Measurements from ENCODE around the gene OBP2A. TPM values are rescaled to one million over a fixed set of nuclear protein-coding genes. Genes with fewer than 3 reads are reported as not detected.

OBP2A gene
- total RNA-seq, 1 donor from 2014 or later: not detected

DNA sequence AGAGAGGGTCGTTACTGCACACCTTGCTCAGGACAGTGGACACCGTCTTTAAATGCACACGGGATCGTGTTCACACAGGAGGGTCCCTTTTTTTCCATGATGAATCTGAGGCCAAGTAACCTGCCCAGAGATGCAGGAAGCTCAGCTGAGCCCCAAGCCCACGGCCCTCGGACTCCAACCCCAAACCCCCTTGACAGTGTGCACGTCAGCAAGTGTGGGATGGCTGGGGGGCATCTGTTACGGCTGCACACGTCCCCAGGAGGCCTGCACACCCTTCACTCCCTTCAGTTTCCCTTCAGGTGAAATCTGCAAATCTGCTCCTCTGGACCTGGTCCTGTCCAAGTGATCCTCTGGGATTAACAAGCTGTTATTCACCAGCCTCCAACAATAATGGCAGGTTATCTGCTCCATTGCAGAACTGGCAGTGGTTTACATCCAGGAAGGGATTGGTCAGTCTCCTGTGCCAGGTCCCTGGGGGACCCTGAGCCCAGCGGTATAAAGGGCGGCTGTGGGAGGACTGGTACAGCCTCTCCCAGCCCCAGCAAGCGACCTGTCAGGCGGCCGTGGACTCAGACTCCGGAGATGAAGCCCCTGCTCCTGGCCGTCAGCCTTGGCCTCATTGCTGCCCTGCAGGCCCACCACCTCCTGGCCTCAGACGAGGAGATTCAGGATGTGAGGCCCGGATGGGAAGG is 24.9 kb upstream of the OBP2A start, which contains the start of gene LCN1:
Gene LCN1 (plus strand): TSS at position 525 of the 692 bp plus-strand sequence. CDS start 58 bp downstream, at position 583.
- Mint-ChIP-seq H3K9me3 (no peaks in the 10 kb centered on the region), H3K4me3 (no peak within 1 kb of the TSS), H3K36me3 (ENCODE audit: low read depth) (no peaks in the 10 kb centered on the region), H3K27me3 (ENCODE audit: low read depth) (no peaks in the 10 kb centered on the region), H3K4me1 (peaks cover 17% of the 10 kb centered on the region), H3K27ac (ENCODE audit: unreplicated experiment) (no peak within 1 kb of the TSS)
- no peak for DNase-seq (ENCODE audit: low read depth, low spot score)
- TF ChIP-seq, protein P1, sequence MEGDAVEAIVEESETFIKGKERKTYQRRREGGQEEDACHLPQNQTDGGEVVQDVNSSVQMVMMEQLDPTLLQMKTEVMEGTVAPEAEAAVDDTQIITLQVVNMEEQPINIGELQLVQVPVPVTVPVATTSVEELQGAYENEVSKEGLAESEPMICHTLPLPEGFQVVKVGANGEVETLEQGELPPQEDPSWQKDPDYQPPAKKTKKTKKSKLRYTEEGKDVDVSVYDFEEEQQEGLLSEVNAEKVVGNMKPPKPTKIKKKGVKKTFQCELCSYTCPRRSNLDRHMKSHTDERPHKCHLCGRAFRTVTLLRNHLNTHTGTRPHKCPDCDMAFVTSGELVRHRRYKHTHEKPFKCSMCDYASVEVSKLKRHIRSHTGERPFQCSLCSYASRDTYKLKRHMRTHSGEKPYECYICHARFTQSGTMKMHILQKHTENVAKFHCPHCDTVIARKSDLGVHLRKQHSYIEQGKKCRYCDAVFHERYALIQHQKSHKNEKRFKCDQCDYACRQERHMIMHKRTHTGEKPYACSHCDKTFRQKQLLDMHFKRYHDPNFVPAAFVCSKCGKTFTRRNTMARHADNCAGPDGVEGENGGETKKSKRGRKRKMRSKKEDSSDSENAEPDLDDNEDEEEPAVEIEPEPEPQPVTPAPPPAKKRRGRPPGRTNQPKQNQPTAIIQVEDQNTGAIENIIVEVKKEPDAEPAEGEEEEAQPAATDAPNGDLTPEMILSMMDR (conservative IDR thresholded peaks at IDR 0.05): no peak

- no peak overlapping the region for H3K27ac Mint-ChIP-seq (ENCODE audit: unreplicated experiment)
- TF ChIP-seq, protein P1 (conservative IDR thresholded peaks at IDR 0.05): no peak
- H3K4me3 Mint-ChIP-seq: no peak overlapping the region
- no peaks in the 10 kb centered on the region for H3K27me3 Mint-ChIP-seq (ENCODE audit: low read depth)
- no peak for DNase-seq (ENCODE audit: low read depth, low spot score)
- peaks cover 14% of the 10 kb centered on the region for H3K4me1 Mint-ChIP-seq
- no peaks in the 10 kb centered on the region for H3K36me3 Mint-ChIP-seq (ENCODE audit: low read depth)
- H3K9me3 Mint-ChIP-seq: no peaks in the 10 kb centered on the region
These were observed 24.3 kb upstream of the OBP2A start for GRCh38 chr9:135521608-135522095.

DNA sequence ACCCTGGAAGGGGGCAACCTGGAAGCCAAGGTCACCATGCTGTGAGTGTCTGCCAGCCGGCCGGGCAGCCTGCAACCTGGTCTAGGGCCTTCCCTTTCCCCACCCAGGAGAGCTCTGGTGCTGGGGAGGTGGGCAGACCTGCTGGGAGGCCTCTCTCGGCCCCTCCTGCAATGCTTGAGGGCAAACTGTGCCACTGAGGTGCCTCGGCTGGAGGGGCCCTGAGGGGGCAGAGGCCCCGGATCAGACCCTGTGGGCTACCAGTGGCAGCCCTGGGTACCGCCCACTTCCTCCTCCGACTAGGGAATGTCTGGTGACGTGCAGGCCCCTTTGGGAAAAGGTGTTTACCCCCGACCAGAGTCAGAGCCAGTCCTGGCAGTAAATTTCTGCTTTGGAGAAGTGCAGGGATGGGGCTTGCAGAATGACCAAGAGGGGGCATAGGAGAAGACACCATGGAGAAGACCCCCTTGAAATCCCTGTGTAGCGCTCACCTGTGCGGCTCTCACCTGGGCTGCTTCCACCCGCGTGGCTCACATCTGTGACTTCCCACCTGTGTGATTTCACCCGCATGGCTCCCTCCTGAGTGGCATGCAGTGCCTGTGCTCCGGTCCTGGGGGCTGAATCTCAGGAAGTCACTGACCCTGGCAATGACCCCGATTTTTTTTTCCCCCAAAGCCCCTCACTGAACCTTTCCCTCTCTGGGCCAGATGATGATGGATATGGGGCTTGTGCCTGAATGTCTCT is 23.6 kb upstream of the OBP2A start:
- Mint-ChIP-seq H3K4me1 (peaks cover 14% of the 10 kb centered on the region), H3K4me3 (no peak overlapping the region), H3K9me3 (no peaks in the 10 kb centered on the region), H3K27me3 (ENCODE audit: low read depth) (no peaks in the 10 kb centered on the region), H3K36me3 (ENCODE audit: low read depth) (no peaks in the 10 kb centered on the region), H3K27ac (ENCODE audit: unreplicated experiment) (peak overlapping the region; percentile 78)
- TF ChIP-seq, protein P1 (conservative IDR thresholded peaks at IDR 0.05): no peak
- no peak for DNase-seq (ENCODE audit: low read depth, low spot score)

GRCh38 chr9:135522931-135523330 is 23.0 kb upstream of the OBP2A start:
- peaks cover 11% of the 10 kb centered on the region for H3K4me1 Mint-ChIP-seq
- no peaks in the 10 kb centered on the region for H3K27me3 Mint-ChIP-seq (ENCODE audit: low read depth)
- no peaks in the 10 kb centered on the region for H3K9me3 Mint-ChIP-seq
- TF ChIP-seq, protein P1 (conservative IDR thresholded peaks at IDR 0.05): no peak
- no peak overlapping the region for H3K27ac Mint-ChIP-seq (ENCODE audit: unreplicated experiment)
- no peaks in the 10 kb centered on the region for H3K36me3 Mint-ChIP-seq (ENCODE audit: low read depth)
- no peak for DNase-seq (ENCODE audit: low read depth, low spot score)
- no peak overlapping the region for H3K4me3 Mint-ChIP-seq

DNA sequence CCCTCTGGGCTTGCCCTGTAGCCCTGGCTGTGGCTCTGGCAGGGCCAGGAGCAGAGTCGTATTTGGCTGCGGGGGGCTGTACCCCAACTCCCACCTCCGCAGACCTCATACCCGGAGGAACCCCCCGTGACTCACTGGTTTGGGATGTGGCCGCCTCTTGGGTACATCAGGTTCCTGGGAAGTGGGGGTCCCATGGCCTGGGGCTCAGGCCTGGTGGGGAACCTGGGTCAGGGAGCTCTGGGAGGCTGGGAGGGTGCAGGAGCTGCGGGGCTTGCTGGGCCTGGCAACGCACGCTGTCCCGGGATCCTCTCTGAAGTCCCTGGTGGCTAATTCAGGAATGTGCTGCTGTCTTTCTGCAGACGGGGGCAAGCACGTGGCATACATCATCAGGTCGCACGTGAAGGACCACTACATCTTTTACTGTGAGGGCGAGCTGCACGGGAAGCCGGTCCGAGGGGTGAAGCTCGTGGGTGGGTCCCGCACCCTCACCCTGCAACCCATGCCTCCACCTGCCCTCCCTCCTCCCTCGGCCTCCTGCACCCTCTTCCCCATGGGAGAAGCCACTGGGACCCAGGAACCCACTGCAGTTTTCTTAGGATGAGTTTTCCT is 22.3 kb upstream of the OBP2A start:
- no peak for DNase-seq (ENCODE audit: low read depth, low spot score)
- H3K9me3 Mint-ChIP-seq: no peaks in the 10 kb centered on the region
- no peak overlapping the region for H3K27ac Mint-ChIP-seq (ENCODE audit: unreplicated experiment)
- H3K27me3 Mint-ChIP-seq (ENCODE audit: low read depth): no peaks in the 10 kb centered on the region
- peaks cover 4% of the 10 kb centered on the region for H3K4me1 Mint-ChIP-seq
- TF ChIP-seq, protein P1 (conservative IDR thresholded peaks at IDR 0.05): no peak
- H3K36me3 Mint-ChIP-seq (ENCODE audit: low read depth): no peaks in the 10 kb centered on the region
- H3K4me3 Mint-ChIP-seq: no peak overlapping the region
